Measurements from ENCODE around the gene USO1.
"Not testable (repeated sequence)": the region's sequence is repeated elsewhere in the genome, so short reads cannot be mapped to it uniquely, and the experiment has no call there.

USO1 gene

GRCh38 chr4:75724066-75724866 lies at the start of gene USO1:
Gene USO1, plus strand, starts transcription at chr4:75724577. Its CDS starts 243 bp downstream, at chr4:75724820.
- peak; percentile 96 for DNase-seq

- no peak for DNase-seq
These were observed 49.3 kb upstream of the USO1 start for GRCh38 chr4:75675004-75675531.

- DNase-seq: no peak
These were observed 45.9 kb upstream of the USO1 start for GRCh38 chr4:75678473-75678872.

- no peak for DNase-seq
These were observed 45.4 kb upstream of the USO1 start for GRCh38 chr4:75678965-75679364.

GRCh38 chr4:75679876-75680575 lies 44.4 kb upstream of the USO1 start:
- DNase-seq: no peak

- DNase-seq: no peak
These were observed 40.8 kb upstream of the USO1 start for GRCh38 chr4:75683482-75684155.

- DNase-seq: no peak
These were observed 38.7 kb upstream of the USO1 start for GRCh38 chr4:75685546-75686189.

- DNase-seq: no peak
These were observed 38.0 kb upstream of the USO1 start for GRCh38 chr4:75686346-75686745.

GRCh38 chr4:75687125-75687524 lies 37.3 kb upstream of the USO1 start:
- not testable (repeated sequence) for DNase-seq

- DNase-seq: not testable (repeated sequence)
These were observed 32.3 kb upstream of the USO1 start for GRCh38 chr4:75692066-75692465.

GRCh38 chr4:75696071-75696470 lies 28.3 kb upstream of the USO1 start:
- DNase-seq: no peak

GRCh38 chr4:75696581-75696980 lies 27.8 kb upstream of the USO1 start:
- no peak for DNase-seq

- DNase-seq: no peak
These were observed 26.0 kb upstream of the USO1 start for GRCh38 chr4:75698162-75698962.

- DNase-seq: no peak
These were observed 25.5 kb upstream of the USO1 start for GRCh38 chr4:75698963-75699228.

- no peak for DNase-seq
These were observed 25.1 kb upstream of the USO1 start for GRCh38 chr4:75699299-75699698.

- DNase-seq: no peak
These were observed 21.4 kb upstream of the USO1 start for GRCh38 chr4:75702919-75703411.

GRCh38 chr4:75705198-75705977 lies 19.0 kb upstream of the USO1 start:
- DNase-seq: no peak

- DNase-seq: no peak
These were observed 16.1 kb upstream of the USO1 start for GRCh38 chr4:75708218-75708691.

- DNase-seq: no peak
These were observed 14.1 kb upstream of the USO1 start for GRCh38 chr4:75710246-75710645.

- no peak for DNase-seq
These were observed 10.4 kb upstream of the USO1 start for GRCh38 chr4:75714011-75714410.

GRCh38 chr4:75714704-75715103 lies 9.7 kb upstream of the USO1 start:
- DNase-seq: no peak
